HFF-Myc (cell line): Measurements from ENCODE around the gene KRTAP4-9.
"Not testable (repeated sequence)": the region's sequence is repeated elsewhere in the genome, so short reads cannot be mapped to it uniquely, and the experiment has no call there.

ENCODE experiments used
- DNase-seq: peaks from one replicate; pipeline ENCODE4 v3.0.0-alpha.2; 2011; ENCODE audit warnings: low read depth; ENCODE audit errors: extremely low read depth
- H3K4me3 ChIP-seq: replicated peaks from 2 replicates; pipeline ENCODE4 v1.5.1; 2011; ENCODE audit warnings: low read depth, mild to moderate bottlenecking, control low read depth, low read length
- CTCF ChIP-seq: IDR thresholded peaks from 2 replicates; pipeline ENCODE4 v1.5.1; 2012; ENCODE audit warnings: mild to moderate bottlenecking, low read depth, low read length, control low read depth; ENCODE audit errors: missing control alignments

The KRTAP4-9 gene

GRCh38 chr17:41064301-41064700 lies 40.9 kb upstream of the KRTAP4-9 start:
- DNase-seq, result no peak
- no peak overlapping the region for H3K4me3 ChIP-seq
- TF ChIP-seq CTCF, result no peak

GRCh38 chr17:41065016-41065689 lies 40.0 kb upstream of the KRTAP4-9 start:
- DNase-seq, H3K4me3 ChIP-seq: not testable (repeated sequence)

GRCh38 chr17:41065829-41066624 lies 39.2 kb upstream of the KRTAP4-9 start, which contains the start of gene KRTAP2-4:
Gene KRTAP2-4, minus strand, starts transcription at chr17:41065879. Its CDS starts 34 bp downstream, at chr17:41065845.
- H3K4me3 ChIP-seq, result no peak within 1 kb of the TSS
- no peak for TF ChIP-seq CTCF
- DNase-seq, result peak; percentile 85

- peak; percentile 97 for DNase-seq
- no peak for TF ChIP-seq CTCF
- H3K4me3 ChIP-seq, result no peak overlapping the region
Measured at GRCh38 chr17:41067281-41067680, 37.9 kb upstream of the KRTAP4-9 start.

GRCh38 chr17:41069031-41069430 lies 36.2 kb upstream of the KRTAP4-9 start:
- TF ChIP-seq CTCF, result no peak
- no peak overlapping the region for H3K4me3 ChIP-seq

GRCh38 chr17:41071606-41072360 lies 33.4 kb upstream of the KRTAP4-9 start:
- DNase-seq, result no peak
- H3K4me3 ChIP-seq, result no peak overlapping the region
- TF ChIP-seq CTCF, result no peak

More at GRCh38 chr17:41069031-41069430, 36.2 kb upstream of the KRTAP4-9 start:
- no peak for DNase-seq

- no peak for DNase-seq
- no peak overlapping the region for H3K4me3 ChIP-seq
- TF ChIP-seq CTCF, result no peak
Measured at GRCh38 chr17:41073676-41074075, 31.5 kb upstream of the KRTAP4-9 start.
